GM21737 (cell line): ENCODE data around the gene C1GALT1.
"Not testable (repeated sequence)": the region's sequence is repeated elsewhere in the genome, so short reads cannot be mapped to it uniquely, and the experiment has no call there.

Source experiments
- ATAC-seq: cut with Tn5 transposase; IDR thresholded peaks from one replicate; pipeline ENCODE4 v1.9.1; 2021; ENCODE audit warnings: mild to moderate bottlenecking, moderate library complexity; ENCODE audit not compliant: unreplicated experiment

Gene C1GALT1

DNA sequence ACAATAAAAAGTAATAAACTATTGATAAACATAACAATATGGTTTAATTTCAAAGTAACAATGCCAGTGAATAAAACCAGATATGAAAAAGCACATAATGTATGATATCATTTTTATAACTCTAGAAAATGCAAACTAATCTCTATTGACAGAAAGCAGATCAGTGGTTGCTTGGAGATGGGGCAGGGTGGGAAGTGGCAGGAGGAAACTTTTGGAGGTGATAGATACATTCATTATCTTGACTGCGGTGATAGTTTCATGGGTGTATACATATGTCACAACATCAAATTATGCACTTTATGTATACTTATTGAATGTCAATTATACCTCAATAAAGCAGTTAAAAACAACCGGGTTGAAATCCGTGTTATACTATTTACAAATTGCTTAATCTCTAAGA is 16.0 kb upstream of the C1GALT1 start:
- ATAC-seq, result no peak

DNA sequence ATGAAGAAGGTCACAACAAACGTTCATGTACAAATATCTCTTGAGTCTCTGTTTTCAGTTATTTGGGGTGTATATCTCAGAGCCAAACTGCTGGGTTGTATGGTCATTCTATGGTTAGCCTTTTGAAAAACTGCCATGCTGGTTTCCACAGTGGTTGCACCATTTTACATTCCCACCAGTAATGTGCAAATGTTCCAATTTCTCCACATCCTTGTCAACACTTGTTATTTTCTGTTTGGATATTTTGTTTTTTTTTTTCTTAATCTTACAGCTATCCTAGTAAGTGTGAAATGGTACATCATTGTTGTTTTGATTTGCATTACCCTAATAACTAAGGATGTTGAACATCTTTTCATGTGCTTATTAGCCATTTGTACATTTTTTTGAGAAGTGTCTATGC is 13.0 kb upstream of the C1GALT1 start:
- no peak for ATAC-seq

DNA sequence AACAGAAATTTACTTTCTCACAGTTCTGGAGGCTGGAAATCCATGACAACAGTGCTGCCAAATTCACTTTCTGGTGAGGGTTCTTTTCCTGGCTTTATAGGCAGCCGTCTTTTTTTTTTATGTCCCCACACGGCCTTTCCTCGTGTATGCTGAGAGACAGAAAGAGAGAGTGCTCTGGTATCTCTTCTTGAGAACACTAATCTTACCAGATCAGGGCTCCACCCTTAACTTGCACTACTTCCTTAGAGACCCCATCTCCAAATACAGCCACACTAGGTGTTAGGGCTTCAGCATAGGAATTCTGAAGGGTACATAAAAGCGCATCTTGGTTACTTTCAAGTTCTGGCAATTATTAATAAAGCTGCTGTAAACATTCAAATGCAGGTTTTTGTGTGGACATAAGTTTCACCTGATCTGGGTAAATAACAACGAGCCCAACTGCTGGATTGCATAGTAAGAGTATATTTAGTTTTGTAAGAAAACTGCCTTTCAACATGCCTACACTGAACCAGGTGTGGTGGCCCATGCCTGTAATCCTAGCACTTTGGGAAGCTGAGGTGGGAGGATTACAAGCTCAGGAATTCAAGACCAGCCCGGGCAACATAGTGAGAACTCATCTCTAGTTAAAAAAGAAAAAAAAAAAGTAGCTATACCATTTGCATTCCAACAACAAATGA is 8.2 kb upstream of the C1GALT1 start:
- no peak for ATAC-seq

DNA sequence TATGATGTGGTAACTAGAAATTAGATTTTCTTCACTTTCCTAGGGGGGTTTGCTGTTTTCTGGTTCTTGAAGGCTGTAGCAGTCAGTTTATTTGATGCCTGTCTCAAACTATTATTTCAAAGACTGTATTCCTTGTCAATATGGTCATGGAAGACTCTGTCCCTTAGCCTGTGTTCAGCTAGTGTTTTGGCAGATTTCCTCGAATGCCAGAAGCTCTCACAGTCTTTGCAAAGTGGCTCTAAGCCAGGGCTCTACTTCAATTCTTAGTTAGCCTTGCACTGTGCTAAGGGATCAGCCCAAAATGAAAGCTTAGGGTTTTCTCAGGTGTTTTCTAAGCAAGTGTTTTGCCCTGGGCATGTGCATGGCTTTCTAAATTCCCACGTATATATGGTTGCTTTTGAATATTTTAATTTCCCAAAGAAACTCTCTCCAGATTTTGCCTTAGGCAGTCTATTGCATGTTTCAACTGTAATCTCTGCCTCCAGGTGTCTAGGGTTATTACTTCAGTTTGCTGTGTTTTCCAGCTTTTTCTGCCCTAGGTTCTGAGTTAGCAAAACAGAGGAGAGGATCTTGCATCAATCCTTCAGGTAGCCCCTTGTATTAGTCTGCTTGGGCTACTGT is 7.2 kb upstream of the C1GALT1 start:
- ATAC-seq, result no peak

DNA sequence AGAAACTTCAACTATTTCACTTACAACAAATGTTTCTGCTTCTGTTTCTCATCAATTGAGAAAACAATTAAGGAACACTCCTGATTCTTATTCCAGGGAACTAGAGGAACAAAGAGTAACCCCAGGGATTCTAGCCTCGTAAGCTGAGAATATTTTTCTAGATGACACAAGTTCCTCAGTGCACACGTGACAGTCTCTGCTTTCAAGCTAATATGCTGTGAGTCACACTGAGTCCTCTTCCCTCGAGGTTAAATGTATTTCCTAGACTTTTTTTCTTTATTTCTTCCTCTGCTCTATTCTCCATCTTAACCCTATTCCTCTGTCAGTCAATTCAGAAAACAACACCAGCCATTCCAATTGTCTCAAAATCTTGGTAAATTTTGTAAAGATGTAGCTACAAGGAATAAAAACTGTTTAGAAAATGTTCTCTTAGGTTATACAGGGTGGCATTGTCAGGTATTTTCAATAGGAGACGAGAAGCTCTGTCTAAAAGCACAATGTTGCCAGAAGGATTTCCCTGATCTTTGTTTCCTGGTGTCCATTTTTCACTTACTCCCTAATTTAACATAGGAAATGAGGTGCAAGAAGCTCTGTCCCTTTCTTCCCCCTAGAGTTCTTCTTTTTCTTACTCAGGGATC is 5.8 kb upstream of the C1GALT1 start:
- no peak for ATAC-seq

- ATAC-seq, result no peak
Observed at GRCh38 chr7:7177044-7177517, 5.3 kb upstream of the C1GALT1 start.

DNA sequence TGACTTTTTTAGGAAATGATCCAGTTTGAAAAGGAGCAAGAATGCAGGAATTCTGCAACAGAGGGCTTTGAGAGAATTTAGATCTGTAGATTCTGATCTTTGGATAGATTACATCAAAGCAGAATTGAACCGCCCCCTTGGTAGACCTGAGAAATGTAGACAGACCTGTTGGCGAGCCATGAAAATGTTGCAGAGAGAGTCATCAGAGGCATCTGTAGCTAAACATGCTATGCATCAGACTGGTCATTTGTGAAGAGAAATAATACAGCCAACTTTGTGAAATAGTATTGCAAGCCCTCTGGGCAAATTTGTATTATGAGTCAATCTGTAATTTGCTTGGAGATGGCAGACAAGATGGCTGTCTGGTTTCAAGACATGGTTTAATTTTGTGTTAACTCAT is 4.3 kb upstream of the C1GALT1 start:
- no peak for ATAC-seq

- ATAC-seq, result no peak
Observed at GRCh38 chr7:7178906-7179305, 3.4 kb upstream of the C1GALT1 start.

DNA sequence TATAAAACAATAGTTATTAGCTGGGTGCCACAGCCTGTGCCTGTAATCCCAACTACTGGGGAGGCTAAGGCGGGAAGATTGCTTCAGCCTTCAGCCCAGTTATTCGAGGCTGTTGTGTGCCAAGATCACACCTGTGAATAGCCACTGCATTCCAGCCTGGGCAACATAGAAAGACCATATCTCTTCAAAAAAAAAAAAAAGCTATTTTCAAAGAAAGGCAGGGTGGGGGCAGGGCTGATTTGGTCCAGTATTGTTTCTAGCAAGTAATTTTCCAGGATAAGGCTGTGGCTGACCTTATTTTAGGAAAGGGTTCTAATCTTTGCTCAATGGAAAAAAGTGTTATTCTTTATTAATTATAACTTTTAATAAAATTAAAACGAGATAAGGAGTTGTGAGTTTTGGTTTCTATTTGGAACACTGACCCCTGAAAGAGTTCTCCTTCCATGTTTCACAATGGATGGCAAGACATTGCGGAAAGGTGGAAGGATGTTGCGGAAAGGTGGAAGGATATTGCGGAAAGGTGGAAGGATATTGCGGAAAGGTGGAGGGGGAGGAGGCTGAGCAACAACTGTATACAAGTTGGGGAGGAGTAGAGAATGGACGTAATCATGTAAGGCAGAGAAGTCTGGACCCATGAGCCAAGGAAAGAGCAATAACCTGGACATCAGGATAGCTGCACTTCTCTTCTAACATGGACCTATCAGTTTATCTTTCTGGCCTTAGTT is 1.5 kb upstream of the C1GALT1 start:
- no peak for ATAC-seq

GRCh38 chr7:7181519-7182155 is 707 bp upstream of the C1GALT1 start:
- ATAC-seq, result peak; percentile 40

GRCh38 chr7:7183061-7183837 is 905 bp downstream of the C1GALT1 start:
- peak; percentile 30 for ATAC-seq

- ATAC-seq, result no peak
Observed at GRCh38 chr7:7183838-7184463, 1.6 kb downstream of the C1GALT1 start.

DNA sequence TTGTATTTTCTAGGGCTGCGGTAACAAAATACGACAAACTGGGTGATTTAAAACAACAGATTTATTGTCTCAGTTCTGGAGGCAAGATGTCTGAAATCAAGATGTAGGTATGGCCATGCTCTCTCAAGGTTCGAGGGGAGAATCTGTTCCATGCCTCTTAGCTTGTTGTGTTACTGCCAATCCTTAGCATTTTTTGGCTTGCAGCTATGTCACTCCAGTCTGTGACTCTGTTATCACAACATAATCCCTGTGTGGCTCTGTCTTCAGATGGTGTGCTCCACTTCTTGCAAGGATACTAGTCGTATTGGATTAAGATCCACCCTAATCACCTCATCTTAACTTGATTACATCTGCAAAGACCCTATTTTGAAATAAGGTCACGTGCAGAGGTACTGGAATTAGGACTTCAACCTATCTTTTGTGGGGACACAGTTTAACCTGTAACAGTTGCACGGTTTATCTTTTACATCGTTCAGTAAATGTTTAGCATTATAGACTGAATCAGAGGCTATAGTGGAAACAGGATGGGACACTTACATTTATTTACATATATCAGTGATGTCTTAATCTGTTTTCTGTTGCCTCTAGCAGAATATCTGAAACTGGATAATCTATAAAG is 3.1 kb downstream of the C1GALT1 start:
- ATAC-seq, result no peak

- no peak for ATAC-seq
Observed at GRCh38 chr7:7188091-7188490, 5.7 kb downstream of the C1GALT1 start.

- no peak for ATAC-seq
Observed at GRCh38 chr7:7188742-7189141, 6.4 kb downstream of the C1GALT1 start.

DNA sequence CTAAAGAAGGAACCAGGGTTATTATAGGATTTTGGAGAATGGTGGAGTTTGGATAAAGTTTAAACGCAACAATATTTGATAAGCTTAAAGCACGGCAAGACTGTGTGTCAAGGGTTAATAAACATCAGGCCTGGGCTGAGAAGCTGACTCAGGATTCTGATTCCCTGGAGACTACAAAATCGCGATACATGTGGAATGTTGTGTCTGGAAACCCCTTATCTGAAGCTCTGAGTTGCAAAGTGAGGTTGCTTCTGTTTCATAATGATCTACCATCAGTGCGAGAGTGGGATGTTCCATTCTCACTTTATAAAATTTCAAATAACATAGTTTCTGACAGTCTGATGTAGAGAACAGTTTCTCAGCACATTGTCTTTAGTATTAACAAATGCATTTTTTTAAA is 7.8 kb downstream of the C1GALT1 start:
- no peak for ATAC-seq

DNA sequence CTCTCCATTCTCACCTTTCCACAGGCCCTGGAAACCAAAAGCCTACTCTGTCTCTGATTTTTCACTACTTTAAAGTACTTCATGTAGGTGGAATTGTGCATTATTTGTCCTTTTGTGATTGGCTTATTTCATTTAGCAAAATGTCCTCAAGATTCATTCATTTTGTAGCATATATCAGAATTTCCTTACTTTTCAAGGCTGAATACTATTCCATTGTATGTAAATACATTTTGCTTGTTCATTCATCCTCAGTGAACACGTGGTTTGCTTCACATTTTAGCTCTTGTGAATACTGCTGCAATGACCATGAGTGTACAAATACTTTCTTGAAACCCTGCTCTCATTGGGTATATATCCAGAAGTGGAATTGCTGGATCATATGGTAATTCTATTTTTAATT is 8.8 kb downstream of the C1GALT1 start:
- no peak for ATAC-seq

- ATAC-seq, result not testable (repeated sequence)
Observed at GRCh38 chr7:7192798-7193788, 10.7 kb downstream of the C1GALT1 start.
